ENCODE measurements around the gene OR2AT4.

GRCh38 chr11:75084883-75085282 is 11.8 kb downstream of the OR2AT4 start:
- TF ChIP-seq, protein P1, sequence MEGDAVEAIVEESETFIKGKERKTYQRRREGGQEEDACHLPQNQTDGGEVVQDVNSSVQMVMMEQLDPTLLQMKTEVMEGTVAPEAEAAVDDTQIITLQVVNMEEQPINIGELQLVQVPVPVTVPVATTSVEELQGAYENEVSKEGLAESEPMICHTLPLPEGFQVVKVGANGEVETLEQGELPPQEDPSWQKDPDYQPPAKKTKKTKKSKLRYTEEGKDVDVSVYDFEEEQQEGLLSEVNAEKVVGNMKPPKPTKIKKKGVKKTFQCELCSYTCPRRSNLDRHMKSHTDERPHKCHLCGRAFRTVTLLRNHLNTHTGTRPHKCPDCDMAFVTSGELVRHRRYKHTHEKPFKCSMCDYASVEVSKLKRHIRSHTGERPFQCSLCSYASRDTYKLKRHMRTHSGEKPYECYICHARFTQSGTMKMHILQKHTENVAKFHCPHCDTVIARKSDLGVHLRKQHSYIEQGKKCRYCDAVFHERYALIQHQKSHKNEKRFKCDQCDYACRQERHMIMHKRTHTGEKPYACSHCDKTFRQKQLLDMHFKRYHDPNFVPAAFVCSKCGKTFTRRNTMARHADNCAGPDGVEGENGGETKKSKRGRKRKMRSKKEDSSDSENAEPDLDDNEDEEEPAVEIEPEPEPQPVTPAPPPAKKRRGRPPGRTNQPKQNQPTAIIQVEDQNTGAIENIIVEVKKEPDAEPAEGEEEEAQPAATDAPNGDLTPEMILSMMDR (IDR thresholded peaks at IDR 0.05; ENCODE audit: insufficient read depth, low read length) = no peak
- TF ChIP-seq POLR2AphosphoS5 (IDR thresholded peaks at IDR 0.05; ENCODE audit: low read depth) (no peak), GABPA (IDR thresholded peaks at IDR 0.05; ENCODE audit: low read depth) (no peak), REST (IDR thresholded peaks at IDR 0.05; ENCODE audit: insufficient replicate concordance, low read depth) (no peak)

All from HL-60 (cell line).